Embryonic facial prominence (tissue), 1 donor: ENCODE data around the gene SAMHD1.

Experiments
- DNase-seq: peaks from one replicate; pipeline ENCODE4 v3.0.0-alpha.2; 2016; ENCODE audit errors: extremely low spot score

SAMHD1 gene

DNA sequence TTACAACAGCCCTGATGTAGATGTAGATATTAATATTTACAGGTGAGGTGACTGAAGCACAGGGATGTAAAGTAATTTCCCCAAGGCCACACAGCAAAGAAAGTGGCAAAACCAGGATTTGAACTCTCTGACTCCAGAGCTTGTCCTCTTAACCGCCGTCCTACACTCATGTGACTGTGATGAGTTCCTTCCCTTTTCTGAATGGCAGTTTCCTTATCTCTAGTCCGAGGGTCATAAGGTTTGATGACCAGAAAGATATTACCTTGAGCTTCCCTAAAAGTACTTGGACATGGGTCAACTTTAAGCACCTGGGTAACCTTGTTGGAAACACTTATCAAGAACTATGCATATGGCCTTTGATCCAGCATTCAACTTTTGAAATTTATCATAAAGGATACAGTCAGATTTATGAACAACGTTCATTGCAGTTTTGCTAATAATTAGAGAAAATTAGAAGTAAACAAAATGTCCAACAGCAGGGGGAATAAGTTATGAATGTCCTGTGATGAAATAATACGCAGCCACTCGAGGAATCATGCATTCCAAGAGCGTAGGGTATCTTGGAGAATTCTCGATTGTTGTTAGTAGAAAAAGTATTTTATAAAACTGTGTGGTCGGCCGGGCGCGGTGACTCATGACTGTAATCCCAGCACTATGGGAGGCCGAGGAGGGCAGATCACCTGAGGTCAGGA lies 77.9 kb downstream of the SAMHD1 start:
- DNase-seq = no peak

DNA sequence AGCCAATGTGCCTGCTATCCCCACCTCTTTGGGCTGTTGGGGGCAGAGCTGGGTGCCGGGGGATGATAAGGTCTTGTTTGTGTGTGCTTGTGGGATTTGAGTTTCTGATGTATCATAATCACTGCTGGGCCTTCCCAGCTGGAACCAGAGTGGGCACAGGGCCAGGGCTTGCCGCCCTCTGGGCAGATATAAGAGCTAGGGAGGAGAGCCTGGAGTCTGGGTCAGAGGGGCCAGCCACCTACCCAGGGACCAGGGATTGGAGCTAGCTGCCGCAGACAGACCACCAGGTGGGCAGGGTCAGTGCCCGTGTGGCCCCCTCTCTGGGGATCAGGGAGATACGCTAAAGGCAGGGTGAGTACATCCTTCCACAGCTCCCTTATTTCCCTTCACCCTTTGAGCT lies 78.7 kb downstream of the SAMHD1 start:
- no peak for DNase-seq

GRCh38 chr20:36871640-36872570 lies 79.6 kb downstream of the SAMHD1 start:
- no peak for DNase-seq

DNA sequence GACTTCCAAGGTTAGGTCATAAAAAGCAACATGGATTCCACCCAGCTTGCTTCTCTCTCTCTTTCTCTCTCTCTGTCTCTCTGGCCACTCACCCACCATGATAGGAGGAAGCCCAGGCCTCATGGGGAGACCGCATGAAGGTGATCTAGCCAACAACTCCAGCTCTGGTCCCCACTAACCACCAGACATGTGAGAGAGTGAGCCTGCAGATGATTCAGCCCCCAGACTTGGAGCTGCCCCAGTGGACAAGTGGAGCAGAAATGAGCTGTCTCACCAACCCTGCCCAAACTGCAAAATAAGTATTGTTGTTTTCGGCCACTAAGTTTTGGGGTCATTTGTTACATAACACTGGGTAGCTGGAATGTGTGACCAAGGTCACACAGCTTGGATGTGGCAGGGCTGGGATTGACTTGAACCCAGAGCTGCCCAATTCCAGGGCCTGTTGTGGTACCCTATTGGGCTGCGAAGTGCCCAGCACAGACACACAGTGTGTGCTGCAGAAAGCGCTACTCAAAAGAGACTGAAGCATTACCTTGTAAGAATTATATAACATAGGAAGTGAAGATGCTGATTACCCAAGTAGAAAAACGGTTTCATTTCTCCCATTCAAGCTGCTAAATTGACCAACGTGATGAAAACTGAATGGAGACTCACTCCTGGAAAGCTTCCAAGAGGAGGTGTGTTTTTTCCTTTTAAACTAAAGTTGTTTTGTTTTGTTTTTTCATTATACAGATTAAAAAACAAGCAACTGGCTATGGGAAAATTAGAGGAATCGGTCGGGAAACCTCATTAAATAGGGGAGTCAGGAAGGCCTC lies 84.6 kb downstream of the SAMHD1 start:
- no peak for DNase-seq

- no peak for DNase-seq
These were observed 85.3 kb downstream of the SAMHD1 start for GRCh38 chr20:36866164-36866563.

- DNase-seq = no peak
These were observed 85.7 kb downstream of the SAMHD1 start for GRCh38 chr20:36865861-36866149.

- no peak for DNase-seq
These were observed 86.2 kb downstream of the SAMHD1 start for GRCh38 chr20:36865076-36865860.

DNA sequence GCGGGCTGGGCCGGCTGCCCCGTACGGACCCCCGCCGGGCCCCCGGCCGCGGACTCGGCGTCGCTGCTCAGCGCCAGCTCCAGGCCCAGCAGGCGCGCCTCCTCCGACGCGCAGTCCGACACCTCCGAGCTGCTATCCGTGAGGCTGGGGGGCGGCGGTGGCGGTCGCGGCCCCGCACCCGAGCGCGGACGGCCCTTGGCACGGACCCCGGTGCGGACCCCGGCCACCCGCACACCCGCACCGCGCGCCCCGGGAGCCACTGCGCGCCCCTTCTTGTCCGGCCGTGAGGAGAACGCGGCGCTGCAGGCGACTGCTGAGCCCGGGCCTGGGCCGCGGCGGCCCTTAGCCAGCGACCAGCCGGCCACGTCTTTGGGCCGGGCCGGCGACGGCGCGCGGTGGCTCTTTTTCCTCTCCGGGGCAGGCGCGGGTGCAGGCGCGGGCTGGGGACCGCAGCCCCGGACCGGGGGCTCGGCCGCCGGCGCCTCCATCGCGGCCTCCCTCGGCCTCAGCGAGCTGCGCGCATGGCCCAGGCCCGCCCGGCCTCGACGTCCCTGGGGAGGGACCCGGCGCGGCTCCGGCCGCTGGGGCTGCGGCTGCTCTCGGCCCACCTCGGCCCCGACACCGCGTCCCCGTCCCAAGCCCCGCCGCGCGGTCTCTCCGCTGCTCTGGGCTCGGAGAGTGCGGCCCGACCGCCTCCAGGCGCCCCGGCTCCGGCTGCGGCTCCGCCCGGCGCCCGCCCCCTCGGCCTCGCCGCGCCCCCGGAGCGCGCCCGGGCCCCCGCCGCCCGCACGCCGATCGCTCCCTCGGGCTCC lies 88.4 kb downstream of the SAMHD1 start:
- DNase-seq = no peak

DNA sequence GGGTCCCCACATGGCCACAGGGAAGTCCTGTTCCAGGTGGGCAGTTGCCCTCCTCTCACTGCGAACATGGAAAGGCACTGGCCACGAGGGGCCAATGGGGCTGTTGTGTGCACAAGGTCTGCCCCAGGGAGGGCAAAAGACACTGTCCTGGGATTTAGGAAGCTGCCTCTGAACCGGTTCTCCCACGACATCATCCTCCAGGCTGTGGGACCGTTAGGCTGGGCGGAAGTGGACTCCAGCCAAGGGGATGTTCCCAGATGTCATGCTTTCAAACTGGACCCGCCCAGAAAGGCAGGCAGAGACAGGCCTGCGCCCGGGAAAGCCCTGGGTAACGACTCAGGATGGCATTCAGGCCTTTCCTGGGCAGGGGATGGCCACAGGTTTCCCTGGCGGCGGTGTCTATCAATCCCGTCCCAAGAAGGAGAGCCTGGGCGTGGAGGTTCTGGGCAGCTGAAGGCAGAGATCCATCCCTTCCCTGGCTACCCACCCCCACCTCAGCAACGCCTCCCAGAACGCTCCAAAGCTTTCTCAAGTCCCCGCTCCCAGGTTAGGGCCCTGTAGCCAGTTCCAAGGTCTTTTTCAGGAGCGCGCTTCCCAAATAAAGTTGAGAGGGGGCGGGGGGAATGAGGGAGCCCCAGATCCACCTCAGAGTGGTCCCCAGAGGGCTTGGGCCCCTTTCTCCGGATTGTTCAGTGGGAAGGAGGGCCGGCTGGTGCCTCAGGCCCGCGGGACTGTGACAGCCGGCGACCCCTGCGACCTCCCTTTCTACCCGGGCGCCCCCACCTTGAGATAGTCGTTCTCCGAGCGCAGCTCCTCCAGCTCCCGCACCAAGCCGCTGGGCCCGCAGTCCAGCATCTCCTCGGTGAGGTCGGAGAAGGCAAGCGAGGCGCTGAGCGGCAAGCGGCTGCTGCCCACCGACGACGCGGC lies 89.4 kb downstream of the SAMHD1 start:
- DNase-seq = no peak

DNA sequence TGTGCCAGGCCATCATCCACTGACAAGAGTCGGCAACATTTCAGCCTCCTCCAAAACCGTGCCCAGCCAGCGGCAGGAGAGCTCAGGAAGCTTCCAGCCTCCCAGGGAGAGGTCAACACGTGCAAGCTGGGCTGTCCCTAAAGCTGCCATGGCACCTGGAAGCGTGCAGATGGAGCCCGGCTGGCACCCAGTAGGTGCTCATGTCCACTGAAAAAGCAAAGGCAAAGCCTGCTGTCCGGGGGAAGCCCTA lies 90.0 kb downstream of the SAMHD1 start:
- DNase-seq = no peak

DNA sequence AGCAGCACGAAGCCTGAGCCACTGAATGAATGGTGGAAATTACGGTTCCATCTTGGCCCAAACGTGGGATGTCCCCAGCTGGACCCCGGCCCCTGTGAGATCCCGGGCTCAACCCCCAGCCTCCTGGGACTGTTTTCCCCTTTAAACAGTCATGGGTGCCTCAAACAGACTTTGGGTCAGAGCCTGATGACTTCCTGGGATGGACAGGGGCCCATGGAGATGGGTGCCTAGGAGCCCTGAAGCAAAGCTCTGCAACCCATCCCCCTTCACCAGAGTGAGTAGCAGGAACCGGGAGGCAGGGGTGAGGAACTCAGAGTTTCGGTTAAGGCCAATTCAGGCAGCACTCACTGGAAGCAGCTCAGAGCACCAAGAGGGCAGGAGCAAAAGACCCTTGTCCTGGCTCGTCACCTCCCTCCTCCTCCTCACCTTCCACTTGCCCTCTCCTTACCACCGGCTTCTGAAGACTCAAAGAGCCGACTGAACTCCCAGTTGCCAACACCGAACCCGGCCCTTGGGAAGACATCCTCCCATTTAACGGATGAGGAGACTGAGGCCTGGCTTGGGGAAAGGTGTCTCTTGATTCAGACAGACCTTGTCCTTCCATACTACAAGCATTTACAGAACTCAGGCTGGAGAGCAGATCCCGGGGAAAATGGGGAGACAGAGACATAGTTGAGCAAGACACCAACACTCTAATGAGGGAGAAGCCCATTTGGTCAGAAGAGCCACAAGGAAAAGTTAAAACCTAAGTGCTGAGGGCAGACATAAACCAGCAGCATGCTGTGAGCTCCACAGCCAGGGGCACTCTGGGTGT lies 90.5 kb downstream of the SAMHD1 start:
- no peak for DNase-seq

DNA sequence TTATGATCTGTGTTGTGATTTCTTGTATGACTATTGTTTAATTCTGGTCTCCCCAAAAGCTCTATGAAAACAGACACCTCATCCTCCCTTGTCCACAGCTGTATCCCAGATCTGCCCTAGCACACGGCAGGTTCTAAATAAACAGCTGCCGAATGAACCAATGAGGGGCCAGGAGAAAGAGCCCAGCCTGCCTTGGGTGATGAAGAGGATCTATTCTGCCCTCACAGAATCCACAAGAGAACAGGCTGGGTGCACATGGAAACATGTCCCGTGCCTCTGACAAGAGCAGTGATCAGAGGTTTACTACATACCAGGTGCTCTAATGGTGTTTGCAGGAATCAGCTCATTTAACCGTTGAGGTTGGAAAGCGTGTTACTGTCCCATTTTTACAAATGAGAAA lies 91.2 kb downstream of the SAMHD1 start:
- DNase-seq = no peak

DNA sequence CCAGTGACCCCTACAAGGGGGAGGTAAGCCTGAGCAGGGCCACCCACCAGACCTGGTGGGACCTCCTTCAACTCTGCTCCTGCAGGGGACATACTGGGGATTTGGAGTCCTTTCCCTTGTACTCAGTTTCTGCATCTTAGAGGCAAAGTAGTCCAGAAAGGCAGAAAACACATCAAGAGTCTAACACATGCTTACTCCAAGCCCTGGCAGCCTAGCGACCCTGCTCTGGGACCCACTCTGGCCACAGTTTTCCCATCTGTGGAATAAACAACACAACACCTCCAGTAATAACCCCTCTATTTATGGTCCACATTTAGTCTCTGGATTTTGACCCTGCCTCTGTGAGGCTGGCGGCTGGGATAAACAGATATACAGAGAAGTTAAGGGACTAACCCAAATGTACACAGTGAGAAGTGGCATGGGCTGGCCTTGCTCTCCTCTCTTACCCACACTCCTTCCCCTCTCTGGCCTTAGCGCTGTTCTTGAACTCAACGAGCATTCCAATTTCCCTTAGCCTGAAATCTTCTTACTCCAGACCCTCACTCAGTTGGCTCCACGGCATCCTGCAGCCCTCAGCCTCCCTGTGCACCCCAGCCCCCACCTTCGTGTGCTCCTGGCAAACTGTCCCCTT lies 91.7 kb downstream of the SAMHD1 start:
- no peak for DNase-seq

DNA sequence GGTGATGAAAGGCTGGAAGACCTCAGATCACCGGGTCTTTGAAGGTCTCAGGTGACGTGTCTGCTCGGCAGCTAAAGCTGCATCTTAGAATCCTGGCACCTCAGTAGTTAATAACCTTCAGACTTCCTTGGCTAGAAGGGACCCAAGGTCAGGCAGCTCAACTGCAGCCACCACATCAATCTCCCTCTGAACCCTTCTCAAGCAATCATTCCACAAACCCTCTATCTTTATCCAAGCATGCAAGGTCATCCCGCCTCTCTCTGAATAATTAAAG lies 92.3 kb downstream of the SAMHD1 start:
- no peak for DNase-seq

GRCh38 chr20:36856691-36857635 lies 94.5 kb downstream of the SAMHD1 start:
- no peak for DNase-seq

DNA sequence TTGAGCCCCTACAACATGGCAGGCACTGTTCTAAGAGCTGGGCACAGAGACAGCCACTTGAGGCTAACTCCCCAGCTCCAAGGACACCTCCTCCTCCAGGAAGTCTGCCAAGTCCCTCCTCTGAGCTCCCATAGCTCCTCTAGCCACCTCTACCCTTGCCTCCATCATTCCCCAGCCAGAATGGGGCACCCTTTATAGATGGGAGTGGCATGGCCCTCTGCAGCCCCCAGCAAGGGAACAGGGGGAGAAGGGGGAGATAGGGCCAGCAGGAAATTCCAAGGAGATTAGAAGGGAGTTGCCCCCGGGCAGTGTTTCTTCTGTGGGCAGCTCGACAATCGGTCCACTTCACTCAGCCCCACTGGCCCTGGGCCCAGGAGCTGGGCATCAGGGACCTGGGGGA lies 95.3 kb downstream of the SAMHD1 start:
- no peak for DNase-seq

DNA sequence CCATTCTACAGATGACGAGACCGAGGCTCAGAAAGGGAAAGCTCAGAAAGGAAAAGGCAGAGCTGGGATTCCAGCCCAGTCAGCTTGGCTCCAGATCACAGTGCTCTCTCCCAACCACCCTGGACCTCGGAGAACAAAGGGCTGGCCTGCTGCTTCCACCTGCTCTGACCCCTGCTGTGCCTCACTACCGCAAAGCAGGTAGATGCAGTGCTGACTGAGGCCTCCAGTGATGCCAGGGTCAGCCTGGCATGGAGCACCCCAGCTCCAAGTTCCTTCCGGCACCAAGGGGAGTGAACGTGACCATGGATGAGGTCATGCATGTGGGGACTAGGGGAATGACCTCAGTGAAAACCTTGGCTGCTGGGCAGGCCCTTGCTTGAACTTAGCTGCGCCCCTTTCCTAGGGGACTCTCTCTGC lies 96.3 kb downstream of the SAMHD1 start:
- DNase-seq = no peak
